GM19455 (cell line): ENCODE measurements around the gene ANXA7.
"Not testable (repeated sequence)": the region's sequence is repeated elsewhere in the genome, so short reads cannot be mapped to it uniquely, and the experiment has no call there.

Source experiments
- ATAC-seq: cut with Tn5 transposase; IDR thresholded peaks from one replicate; pipeline ENCODE4 v1.9.1; 2021; ENCODE audit not compliant: unreplicated experiment

ANXA7 gene

GRCh38 chr10:73340121-73340520 lies 73.7 kb downstream of the ANXA7 start:
- no peak for ATAC-seq

GRCh38 chr10:73339436-73339835 lies 74.4 kb downstream of the ANXA7 start:
- no peak for ATAC-seq

- no peak for ATAC-seq
These were observed 75.0 kb downstream of the ANXA7 start for GRCh38 chr10:73338801-73339368.

- no peak for ATAC-seq
These were observed 80.7 kb downstream of the ANXA7 start for GRCh38 chr10:73333202-73333601.

- no peak for ATAC-seq
These were observed 81.5 kb downstream of the ANXA7 start for GRCh38 chr10:73332379-73332778.

GRCh38 chr10:73328523-73328922 lies 85.3 kb downstream of the ANXA7 start:
- not testable (repeated sequence) for ATAC-seq

- ATAC-seq, result not testable (repeated sequence)
These were observed 88.6 kb downstream of the ANXA7 start for GRCh38 chr10:73325290-73325689.
